ENCODE data around the gene DLX6.

GRCh38 chr7:96985992-96986391, 19.4 kb upstream of the DLX6 start:
- no peak for TF ChIP-seq CTCF (IDR thresholded peaks at IDR 0.05)
- TF ChIP-seq POLR2AphosphoS5 (IDR thresholded peaks at IDR 0.05) = no peak
- TF ChIP-seq POLR2A (IDR thresholded peaks at IDR 0.05) = no peak
